Neural progenitor cell (in vitro differentiated cells): ENCODE results near the gene JADE2. TPM values are rescaled to one million over a fixed set of nuclear protein-coding genes. Genes with fewer than 3 reads are reported as not detected.

Source experiments
- DNase-seq: peaks from one replicate; pipeline ENCODE4 v3.0.0-alpha.2; 2016; ENCODE audit warnings: low spot score
- H2AFZ ChIP-seq: fragments of 200-600 bp; sonication (generic); replicated peaks from 2 replicates; pipeline ENCODE4 v1.6.1; 2016; ENCODE audit warnings: antibody characterized with exemption
- H3F3A ChIP-seq: fragments of 200-600 bp; sonication (generic); 2 replicates; pipeline ENCODE4 v1.6.1; 2016; ENCODE audit warnings: antibody characterized with exemption, low read depth
- H3K27ac ChIP-seq: fragments of 200-600 bp; sonication (generic); 2 replicates; pipeline ENCODE4 v1.5.1; 2016; ENCODE audit warnings: mild to moderate bottlenecking
- H3K27me3 ChIP-seq: fragments of 200-600 bp; sonication (generic); 2 replicates; pipeline ENCODE4 v1.6.1; 2016; ENCODE audit warnings: mild to moderate bottlenecking, moderate library complexity
- H3K36me3 ChIP-seq: fragments of 200-600 bp; sonication (generic); 2 replicates; pipeline ENCODE4 v1.5.1; 2016
- H3K4me1 ChIP-seq: fragments of 200-600 bp; sonication (generic); 2 replicates; pipeline ENCODE4 v1.6.1; 2016; ENCODE audit warnings: mixed run types
- H3K4me2 ChIP-seq: fragments of 200-600 bp; sonication (generic); 2 replicates; pipeline ENCODE4 v1.6.1; 2016
- H3K4me3 ChIP-seq: fragments of 200-600 bp; sonication (generic); 2 replicates; pipeline ENCODE4 v1.5.1; 2016
- H3K79me2 ChIP-seq: fragments of 200-600 bp; sonication (generic); 2 replicates; pipeline ENCODE4 v1.6.1; 2016; ENCODE audit warnings: low read depth
- H3K9ac ChIP-seq: fragments of 200-600 bp; sonication (generic); 2 replicates; pipeline ENCODE4 v1.6.1; 2016
- H3K9me3 ChIP-seq: fragments of 200-600 bp; sonication (generic); 2 replicates; pipeline ENCODE4 v1.5.1; 2016; ENCODE audit warnings: low read depth
- H4K20me1 ChIP-seq: fragments of 200-600 bp; sonication (generic); 2 replicates; pipeline ENCODE4 v1.6.1; 2016; ENCODE audit warnings: low read depth
- H3K27ac Mint-ChIP-seq: 3 replicates; pipeline ENCODE4 v1.8.0; 2021; ENCODE audit warnings: mixed read lengths
- H3K27me3 Mint-ChIP-seq: 2 replicates; pipeline ENCODE4 v1.8.0; 2022; ENCODE audit warnings: low read depth, mild to moderate bottlenecking, inconsistent platforms, moderate library complexity, mixed read lengths; ENCODE audit not compliant: insufficient read depth
- H3K36me3 Mint-ChIP-seq: 3 replicates; pipeline ENCODE4 v1.8.0; 2021; ENCODE audit warnings: mixed read lengths
- H3K4me1 Mint-ChIP-seq: 3 replicates; pipeline ENCODE4 v1.8.0; 2021; ENCODE audit warnings: mixed read lengths
- H3K4me3 Mint-ChIP-seq: 3 replicates; pipeline ENCODE4 v1.8.0; 2021; ENCODE audit warnings: mild to moderate bottlenecking, moderate library complexity, mixed read lengths
- H3K9me3 Mint-ChIP-seq: 3 replicates; pipeline ENCODE4 v1.8.0; 2020; ENCODE audit warnings: mixed read lengths
- EZH2 ChIP-seq: fragments of 200-600 bp; sonication (generic); IDR thresholded peaks from 2 replicates; pipeline ENCODE4 v1.6.1; 2017; ENCODE audit warnings: antibody characterized with exemption, mild to moderate bottlenecking, moderate library complexity
- EZH2phosphoT487 ChIP-seq: fragments of 200-600 bp; sonication (generic); IDR thresholded peaks from 2 replicates; pipeline ENCODE4 v1.6.1; 2017; ENCODE audit warnings: antibody characterized with exemption
- total RNA-seq: library from RNA; depleted of rRNA; stranded (reverse); fragments of >200 nt; gene quantifications from 2 replicates; pipeline ENCODE4 v1.2.3, GENCODE V29; 2015; ENCODE audit warnings: low replicate concordance
- TF ChIP-seq, protein P1 (sequence below): fragments of 200-600 bp; sonication (generic); IDR thresholded peaks from 2 replicates; pipeline ENCODE4 v1.5.1; 2017; ENCODE audit warnings: antibody characterized with exemption, mild to moderate bottlenecking

The JADE2 gene
- total RNA-seq, 1 donor from 2014 or later: 1.7 TPM

GRCh38 chr5:134565791-134566740, 40.6 kb downstream of the JADE2 start:
- no peak for TF ChIP-seq EZH2phosphoT487
- TF ChIP-seq, protein P1, sequence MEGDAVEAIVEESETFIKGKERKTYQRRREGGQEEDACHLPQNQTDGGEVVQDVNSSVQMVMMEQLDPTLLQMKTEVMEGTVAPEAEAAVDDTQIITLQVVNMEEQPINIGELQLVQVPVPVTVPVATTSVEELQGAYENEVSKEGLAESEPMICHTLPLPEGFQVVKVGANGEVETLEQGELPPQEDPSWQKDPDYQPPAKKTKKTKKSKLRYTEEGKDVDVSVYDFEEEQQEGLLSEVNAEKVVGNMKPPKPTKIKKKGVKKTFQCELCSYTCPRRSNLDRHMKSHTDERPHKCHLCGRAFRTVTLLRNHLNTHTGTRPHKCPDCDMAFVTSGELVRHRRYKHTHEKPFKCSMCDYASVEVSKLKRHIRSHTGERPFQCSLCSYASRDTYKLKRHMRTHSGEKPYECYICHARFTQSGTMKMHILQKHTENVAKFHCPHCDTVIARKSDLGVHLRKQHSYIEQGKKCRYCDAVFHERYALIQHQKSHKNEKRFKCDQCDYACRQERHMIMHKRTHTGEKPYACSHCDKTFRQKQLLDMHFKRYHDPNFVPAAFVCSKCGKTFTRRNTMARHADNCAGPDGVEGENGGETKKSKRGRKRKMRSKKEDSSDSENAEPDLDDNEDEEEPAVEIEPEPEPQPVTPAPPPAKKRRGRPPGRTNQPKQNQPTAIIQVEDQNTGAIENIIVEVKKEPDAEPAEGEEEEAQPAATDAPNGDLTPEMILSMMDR: no peak
- TF ChIP-seq EZH2: no peak
- H3K4me1 ChIP-seq: peaks cover 10% of the 10 kb centered on the region
- H3K27me3 ChIP-seq: no peaks in the 10 kb centered on the region
- no peak overlapping the region for H3K4me2 ChIP-seq
- peaks cover 10% of the 10 kb centered on the region for H3F3A ChIP-seq
- DNase-seq: no peak
- no peak overlapping the region for H3K4me3 ChIP-seq
- H3K9me3 Mint-ChIP-seq: no peaks in the 10 kb centered on the region
- H3K27ac Mint-ChIP-seq: peak overlapping the region; percentile 54
- no peaks in the 10 kb centered on the region for H3K9me3 ChIP-seq
- no peaks in the 10 kb centered on the region for H3K36me3 ChIP-seq
- no peak overlapping the region for H2AFZ ChIP-seq
- no peaks in the 10 kb centered on the region for H3K79me2 ChIP-seq
- H3K4me3 Mint-ChIP-seq: peak overlapping the region; percentile 8
- H3K27ac ChIP-seq: no peak overlapping the region
- no peaks in the 10 kb centered on the region for H3K36me3 Mint-ChIP-seq
- H3K9ac ChIP-seq: no peak overlapping the region
- peaks cover 31% of the 10 kb centered on the region for H3K4me1 Mint-ChIP-seq
- H4K20me1 ChIP-seq: no peaks in the 10 kb centered on the region
- H3K27me3 Mint-ChIP-seq: peaks cover 10% of the 10 kb centered on the region

DNA sequence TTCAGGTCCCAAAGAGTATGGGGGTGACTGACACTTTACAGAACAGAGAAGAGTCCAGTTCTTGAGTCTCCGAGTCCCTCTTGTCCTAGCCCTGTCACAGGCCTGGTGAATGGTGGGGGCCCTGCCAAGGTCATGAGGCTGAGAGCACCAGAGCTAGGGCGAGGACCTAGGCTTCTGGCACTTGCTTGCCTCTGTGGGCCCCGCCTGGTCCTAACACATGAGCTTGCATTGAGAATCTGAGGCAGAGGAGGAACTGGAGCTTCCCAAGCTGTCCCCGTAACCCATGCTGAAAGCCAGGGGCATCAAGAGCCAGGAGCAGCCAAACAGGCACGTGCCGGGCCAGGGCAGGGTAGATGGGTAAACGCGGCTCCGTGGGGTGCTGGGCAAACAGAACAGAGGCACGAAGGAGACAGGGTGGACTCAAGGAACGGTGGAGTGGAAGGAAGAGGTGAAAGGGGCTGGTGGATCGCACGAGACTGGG, 41.3 kb downstream of the JADE2 start:
- H2AFZ ChIP-seq: no peak overlapping the region
- H3K27me3 Mint-ChIP-seq: peaks cover 10% of the 10 kb centered on the region
- no peak overlapping the region for H3K27ac ChIP-seq
- no peak for DNase-seq
- H3K36me3 ChIP-seq: no peaks in the 10 kb centered on the region
- H3K4me1 ChIP-seq: peaks cover 10% of the 10 kb centered on the region
- H3K4me2 ChIP-seq: no peak overlapping the region
- peaks cover 10% of the 10 kb centered on the region for H3F3A ChIP-seq
- no peak for TF ChIP-seq EZH2
- TF ChIP-seq, protein P1: no peak
- TF ChIP-seq EZH2phosphoT487: no peak
- no peaks in the 10 kb centered on the region for H4K20me1 ChIP-seq
- peak overlapping the region; percentile 6 for H3K27ac Mint-ChIP-seq
- H3K4me3 Mint-ChIP-seq: peak overlapping the region; percentile 49
- no peaks in the 10 kb centered on the region for H3K36me3 Mint-ChIP-seq
- peaks cover 32% of the 10 kb centered on the region for H3K4me1 Mint-ChIP-seq
- no peaks in the 10 kb centered on the region for H3K27me3 ChIP-seq
- no peaks in the 10 kb centered on the region for H3K79me2 ChIP-seq
- no peak overlapping the region for H3K9ac ChIP-seq
- no peak overlapping the region for H3K4me3 ChIP-seq
- peaks cover 2% of the 10 kb centered on the region for H3K9me3 Mint-ChIP-seq
- no peaks in the 10 kb centered on the region for H3K9me3 ChIP-seq

DNA sequence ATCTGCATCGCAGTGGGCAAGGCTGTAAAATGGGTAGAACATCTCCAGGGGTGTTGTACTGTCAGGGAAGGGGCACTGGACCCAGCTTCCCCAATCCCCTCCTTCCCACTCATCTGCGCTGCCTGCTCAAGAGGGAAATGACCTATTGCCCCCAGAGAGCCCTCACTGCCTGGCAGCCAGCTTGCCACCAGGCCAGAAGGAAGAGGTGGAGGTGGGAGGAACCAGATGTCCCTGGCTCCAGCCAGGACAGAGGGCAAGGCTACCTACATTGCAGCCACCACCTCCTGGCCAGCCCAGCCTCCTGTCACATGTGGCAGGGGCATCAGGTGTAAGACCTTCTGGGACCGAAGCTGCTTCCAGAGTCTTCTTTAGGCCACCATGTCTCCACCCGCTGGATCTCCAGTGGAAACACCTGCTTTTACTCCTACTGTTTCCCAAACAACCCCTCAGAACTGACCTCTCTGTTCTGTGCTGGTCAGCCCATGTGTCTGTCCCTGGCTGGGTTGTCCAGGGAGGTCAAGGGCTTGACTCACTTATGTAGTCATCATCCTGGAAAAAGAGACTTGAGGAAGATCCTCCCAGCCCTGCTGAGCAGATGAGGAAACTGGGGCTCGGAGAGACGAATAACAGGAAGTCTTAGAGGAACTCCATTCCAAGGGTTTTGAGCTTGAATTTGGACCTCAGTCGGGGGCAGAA, 42.3 kb downstream of the JADE2 start:
- Mint-ChIP-seq H3K4me3 (no peak overlapping the region), H3K27me3 (peaks cover 8% of the 10 kb centered on the region), H3K9me3 (peaks cover 2% of the 10 kb centered on the region), H3K27ac (peak overlapping the region; percentile 69), H3K4me1 (peaks cover 30% of the 10 kb centered on the region), H3K36me3 (no peaks in the 10 kb centered on the region)
- no peaks in the 10 kb centered on the region for H4K20me1 ChIP-seq
- no peak overlapping the region for H2AFZ ChIP-seq
- H3K9ac ChIP-seq: no peak overlapping the region
- H3F3A ChIP-seq: peaks cover 10% of the 10 kb centered on the region
- no peaks in the 10 kb centered on the region for H3K9me3 ChIP-seq
- no peak for DNase-seq
- H3K4me3 ChIP-seq: no peak overlapping the region
- no peaks in the 10 kb centered on the region for H3K36me3 ChIP-seq
- no peak for TF ChIP-seq EZH2phosphoT487
- no peak for TF ChIP-seq EZH2
- TF ChIP-seq, protein P1: no peak
- peaks cover 10% of the 10 kb centered on the region for H3K4me1 ChIP-seq
- H3K4me2 ChIP-seq: no peak overlapping the region
- H3K27me3 ChIP-seq: no peaks in the 10 kb centered on the region
- no peak overlapping the region for H3K27ac ChIP-seq
- H3K79me2 ChIP-seq: no peaks in the 10 kb centered on the region
